ENCODE measurements around the gene DAPK2.
A peak's percentile ranks its signal among the peaks of the same experiment; 100 is the strongest.
"Not testable (repeated sequence)": the region's sequence is repeated elsewhere in the genome, so short reads cannot be mapped to it uniquely, and the experiment has no call there.

Gene DAPK2

DNA sequence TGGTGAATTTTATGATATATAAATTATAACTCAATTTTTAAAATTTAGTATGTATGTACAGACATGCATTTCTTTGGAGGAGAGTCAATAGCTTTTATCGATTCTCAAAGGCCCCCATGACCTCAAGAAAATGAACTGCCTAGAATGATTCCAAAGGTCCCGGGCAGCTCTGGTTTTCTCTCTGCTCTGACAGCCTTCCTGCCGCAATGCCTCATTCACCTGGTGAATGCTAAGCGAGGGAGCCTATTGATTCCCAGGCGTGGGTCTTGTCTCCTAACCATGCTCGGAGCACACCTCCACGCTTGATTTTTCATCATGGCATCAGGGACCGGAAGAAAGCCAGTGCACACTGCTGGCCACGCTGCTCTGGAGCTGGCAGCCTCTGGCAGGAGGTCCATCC is 132.9 kb downstream of the DAPK2 start:
- DNase-seq (ENCODE audit: low spot score): no peak

DNA sequence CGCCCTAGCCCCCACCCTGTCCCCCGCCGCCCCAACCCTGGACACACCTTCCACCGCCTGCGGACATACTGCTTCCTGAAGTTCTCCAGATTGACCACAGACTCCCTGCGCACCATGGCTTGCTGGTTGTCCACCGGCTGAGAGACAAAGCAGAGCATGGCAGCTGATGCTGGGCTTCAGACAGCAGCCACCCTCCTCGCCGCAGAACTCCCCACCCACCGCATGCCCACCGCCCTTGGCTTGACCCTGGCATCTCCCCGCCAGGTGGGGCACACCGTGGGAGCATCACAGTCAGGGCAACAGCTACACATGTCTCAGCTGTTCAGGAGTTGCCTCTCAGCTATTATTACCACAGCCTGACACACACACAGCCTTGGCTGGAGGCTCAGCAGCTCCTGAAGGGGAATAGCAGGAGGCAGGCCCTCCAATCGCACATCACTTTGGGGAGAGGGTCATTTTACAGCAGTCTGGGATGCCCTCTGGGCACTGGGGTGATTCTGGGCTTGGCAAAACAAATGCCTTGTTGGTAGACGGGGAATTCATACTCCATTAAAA is 134.1 kb downstream of the DAPK2 start:
- no peak for DNase-seq (ENCODE audit: low spot score)

DNA sequence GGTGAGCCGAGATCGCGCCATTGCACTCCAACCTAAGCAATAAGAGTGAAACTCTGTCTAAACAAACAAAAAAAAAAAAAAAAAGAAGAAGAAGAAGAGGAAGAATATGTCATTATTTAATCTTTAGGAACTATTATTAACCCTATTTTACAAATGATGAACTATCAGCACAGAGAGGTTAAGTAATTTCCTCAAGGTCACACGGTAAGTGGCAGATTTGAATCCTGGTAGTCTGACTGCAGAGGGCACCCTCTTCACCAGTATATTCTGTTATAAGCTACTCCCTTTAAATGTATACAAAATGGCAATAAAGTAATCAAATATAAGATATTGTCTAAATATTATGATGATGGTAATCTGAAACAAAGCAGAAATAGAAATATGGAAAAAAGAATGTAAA is 135.1 kb downstream of the DAPK2 start:
- no peak for DNase-seq (ENCODE audit: low spot score)

DNA sequence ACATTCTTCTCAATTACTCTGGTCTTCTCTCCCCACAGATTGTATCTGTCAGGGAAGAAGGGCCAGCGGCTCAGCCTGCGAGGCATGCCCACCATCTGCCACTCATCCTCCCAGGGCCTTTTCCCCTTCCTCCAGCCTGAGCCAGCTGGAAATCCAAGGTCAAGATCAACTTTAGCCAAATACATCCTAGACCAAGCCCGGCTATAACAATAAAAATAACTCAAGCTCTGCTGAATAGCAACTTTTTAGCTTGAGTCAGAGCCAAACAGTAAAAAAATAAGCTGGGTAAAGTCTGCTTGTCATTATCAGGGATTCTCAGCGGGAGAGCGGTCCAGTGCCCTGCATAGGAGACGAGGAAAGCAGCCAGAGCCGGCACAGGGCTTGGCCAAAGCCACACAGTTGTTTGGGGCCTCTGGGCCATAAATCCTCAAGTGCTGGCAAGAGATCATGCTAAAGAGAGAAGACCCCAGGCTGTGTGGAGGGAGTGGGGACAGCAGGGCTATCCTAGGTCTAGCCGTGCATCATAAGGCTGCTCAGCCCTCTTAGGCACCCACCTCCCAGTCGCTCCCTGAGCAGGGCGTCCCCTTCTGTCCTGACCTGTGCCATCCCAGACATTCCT is 136.4 kb downstream of the DAPK2 start:
- DNase-seq (ENCODE audit: low spot score): no peak

DNA sequence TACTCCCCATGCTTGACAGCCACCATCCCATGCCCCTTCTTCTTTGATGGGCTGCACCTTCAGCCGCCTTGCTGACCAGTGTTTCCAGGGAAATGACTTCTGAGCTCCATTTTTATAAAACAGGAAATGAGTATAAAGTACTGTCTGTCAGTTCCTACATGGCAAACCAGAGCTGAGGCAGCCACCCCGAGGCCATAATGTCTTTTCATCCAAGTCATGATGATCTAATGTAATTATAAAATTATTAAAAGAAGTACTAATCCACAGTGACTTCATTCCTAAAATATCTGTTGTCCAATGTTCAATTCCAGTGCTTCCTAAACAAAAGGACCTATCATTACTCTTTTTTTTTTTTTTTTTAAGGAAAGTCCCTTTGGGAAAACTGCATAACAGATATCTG is 137.3 kb downstream of the DAPK2 start:
- DNase-seq (ENCODE audit: low spot score): no peak

DNA sequence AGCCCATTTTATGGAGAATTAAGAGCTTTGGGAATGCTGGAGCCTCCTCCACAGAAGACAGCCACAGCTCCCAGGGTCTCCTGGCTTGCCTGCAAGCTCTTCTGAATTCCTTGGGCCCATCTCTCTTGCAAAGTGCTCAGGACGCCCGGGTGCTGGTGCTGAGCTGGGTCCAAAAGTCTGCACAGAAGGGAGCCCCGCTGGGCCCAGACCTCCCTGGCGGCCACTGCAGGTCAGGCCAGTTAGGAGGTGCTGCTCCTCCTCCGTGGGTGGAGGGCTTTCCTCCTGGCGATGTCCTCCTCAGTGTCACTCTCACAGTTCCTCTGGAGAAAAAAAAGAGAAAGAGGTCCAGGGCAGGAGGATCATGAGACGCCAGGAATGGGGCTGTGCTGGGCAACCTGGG is 138.0 kb downstream of the DAPK2 start:
- no peak for DNase-seq (ENCODE audit: low spot score)

DNA sequence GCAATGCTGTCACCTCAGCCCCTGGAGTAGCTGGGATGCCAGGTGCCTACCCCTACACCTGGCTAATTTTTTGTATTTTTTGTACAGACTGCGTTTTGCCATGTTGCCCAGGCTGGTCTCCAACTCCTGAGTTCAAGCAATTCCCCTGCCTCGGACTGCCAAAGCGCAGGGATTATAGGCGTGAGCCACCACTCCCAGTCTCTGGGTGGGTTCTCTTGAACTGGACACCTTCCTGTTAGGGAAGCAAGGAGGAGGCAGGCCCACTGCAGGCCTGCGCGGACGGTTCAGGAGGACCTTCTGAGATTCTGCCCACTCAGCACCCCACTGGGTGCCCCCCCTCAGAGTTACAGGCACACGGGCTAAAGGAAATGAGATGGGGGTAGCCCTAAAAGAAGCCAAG is 138.8 kb downstream of the DAPK2 start:
- DNase-seq (ENCODE audit: low spot score): no peak

DNA sequence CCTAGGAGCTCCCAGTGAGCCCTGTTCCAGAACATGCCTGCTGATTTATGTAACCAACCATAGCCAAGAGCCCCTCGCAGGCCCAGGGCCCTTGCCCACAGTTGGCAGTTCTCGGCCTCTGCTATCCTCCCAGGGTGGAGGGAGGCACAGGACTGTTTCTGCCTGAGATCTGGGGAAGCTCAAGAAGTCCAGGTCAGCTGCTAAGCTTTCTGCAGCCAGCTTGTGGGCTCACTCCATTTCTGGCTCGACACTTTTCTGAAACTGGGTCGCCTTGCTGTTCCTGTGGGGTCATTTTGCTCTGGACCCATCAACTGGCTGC is 140.1 kb downstream of the DAPK2 start:
- no peak for DNase-seq (ENCODE audit: low spot score)

DNA sequence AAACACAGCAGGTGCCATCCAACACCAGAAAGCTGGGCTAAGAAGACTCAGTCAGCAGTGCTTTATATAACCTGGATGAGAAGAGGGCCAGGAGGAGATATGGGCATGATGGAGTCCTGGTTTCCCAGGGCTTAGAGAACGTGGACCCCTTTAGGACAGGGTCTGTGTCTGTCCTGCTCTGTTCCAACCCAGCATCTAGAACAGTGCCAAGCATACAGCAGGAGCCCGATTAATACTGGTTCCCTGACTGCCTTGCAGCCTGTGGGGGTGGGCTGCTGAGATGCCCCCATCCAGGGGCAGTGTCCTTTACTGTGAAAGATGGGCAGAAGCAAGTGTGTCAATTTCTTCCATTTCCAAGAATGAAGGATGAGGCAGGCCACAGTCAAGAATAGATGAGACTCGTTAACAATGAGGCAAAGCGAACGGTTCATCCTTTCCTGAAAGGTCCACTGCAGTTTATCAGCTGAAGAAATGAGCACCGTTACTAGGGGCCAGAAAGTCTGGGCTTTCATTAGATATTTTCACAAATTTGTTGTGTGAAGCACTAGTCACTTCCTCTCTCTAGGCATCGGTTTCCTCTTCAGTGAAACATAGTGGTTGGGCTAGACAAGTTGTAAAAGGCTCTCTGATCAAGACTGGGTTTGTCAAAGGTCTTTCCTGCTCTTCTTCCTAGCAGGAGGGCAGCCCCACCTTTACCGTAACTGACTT is 140.6 kb downstream of the DAPK2 start:
- no peak for DNase-seq (ENCODE audit: low spot score)

DNA sequence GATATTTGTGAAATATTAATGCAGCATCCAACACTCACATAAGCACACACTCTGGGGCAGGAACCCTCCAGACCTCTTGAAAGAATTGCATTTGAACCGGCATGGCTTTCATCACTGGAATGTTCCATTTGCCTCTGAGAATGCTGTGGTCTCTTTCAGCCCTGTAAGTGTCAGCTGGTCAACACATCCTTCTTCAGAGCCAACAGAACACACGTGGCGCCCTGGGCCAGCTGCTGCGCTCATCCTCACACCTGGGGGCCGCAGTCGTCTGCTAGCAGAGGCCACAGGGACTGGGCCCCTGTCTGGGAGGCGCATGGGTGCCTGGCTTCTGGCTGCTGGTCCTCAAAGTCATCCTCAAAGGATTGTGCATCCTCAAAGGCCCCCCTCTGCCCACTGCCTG is 141.2 kb downstream of the DAPK2 start:
- DNase-seq (ENCODE audit: low spot score): no peak

DNA sequence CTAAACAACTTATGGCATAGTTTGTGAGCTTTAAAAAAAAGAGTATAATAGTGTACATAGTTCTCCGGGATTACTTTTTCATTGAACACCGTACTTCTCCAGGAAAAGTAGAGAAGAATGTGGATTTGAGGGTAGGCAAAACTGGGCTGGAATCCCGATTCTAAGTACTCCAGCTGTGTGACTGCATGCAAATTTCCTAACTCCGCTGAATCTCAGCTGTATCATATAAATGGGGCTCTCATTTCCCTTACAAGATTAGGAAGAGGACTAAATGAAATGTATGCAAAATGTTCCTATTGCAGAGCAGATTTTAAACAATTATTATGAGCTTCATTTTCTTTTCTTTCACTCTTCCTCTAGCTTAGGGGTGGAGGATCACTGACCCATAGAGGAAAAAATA is 142.2 kb downstream of the DAPK2 start:
- no peak for DNase-seq (ENCODE audit: low spot score)

DNA sequence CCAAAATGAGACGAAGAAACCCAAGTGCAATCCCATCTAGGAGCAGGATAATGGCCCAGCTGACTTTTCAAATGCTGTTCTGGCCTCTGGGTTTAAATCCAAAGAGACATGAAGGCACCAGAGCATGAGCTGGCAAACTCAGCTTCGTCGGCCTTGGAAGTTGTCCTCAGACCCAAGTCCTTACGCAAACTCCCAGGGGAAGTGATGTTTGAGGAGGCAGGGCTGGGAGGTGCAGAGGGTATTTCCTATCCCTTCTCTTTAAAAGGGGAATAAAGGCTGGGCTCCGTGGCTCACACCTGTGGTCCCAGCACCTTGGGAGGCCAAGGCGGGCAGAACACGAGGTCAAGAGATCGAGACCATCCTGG is 143.6 kb downstream of the DAPK2 start:
- no peak for DNase-seq (ENCODE audit: low spot score)

DNA sequence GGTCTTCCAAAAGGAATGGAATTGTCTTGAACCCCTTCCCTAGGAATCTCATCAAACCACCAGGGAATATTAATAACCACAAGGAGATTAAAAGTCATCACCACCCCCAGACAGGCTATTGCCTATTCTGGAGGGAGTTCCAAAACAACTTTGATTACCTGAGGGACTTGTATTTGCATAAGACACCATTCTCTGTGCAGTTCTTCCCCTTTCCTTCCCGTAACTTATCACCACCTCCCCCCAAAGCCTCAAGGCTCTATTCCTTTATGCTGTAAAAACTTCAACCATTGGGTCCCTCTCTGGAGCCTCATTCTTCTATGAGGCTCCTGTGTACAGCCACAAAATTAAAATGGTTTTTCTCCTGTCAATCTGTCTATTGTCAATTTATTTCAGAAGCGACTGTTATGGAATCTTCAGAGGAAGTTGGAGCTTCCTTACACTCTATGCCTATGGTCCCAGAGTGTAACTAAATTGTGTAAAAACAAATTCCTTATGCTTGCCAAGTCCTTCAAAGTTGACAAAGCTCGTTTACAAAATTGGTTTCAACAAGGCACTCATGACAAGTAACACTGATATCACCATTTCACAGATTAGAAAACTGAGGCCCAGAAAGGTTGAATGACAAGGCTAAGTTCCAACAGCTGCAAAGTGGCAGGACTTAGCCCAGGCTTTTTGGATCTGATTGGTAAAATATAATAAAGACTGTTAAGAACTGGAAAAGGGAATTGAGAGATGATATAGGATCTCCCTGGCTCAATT is 144.2 kb downstream of the DAPK2 start:
- no peak for DNase-seq (ENCODE audit: low spot score)

DNA sequence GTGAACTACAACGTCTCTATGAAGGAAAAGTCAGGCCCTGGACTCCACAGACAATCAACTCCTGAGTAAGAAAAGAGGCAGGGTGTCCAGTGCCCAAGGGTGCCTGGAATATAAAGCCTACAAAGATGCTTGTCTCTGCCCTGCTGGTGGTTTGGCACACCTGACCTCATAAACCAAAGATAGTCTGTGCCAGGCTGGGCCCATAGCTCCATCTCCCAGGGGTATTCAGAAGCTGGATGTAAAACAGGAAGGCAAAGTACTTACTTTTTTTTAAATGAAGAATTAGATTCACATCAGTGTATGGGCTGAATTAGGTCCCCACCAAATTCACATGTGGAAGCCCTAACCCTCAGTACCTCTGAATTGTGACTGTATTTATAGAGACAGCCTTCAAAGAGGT is 146.0 kb downstream of the DAPK2 start:
- DNase-seq (ENCODE audit: low spot score): no peak

DNA sequence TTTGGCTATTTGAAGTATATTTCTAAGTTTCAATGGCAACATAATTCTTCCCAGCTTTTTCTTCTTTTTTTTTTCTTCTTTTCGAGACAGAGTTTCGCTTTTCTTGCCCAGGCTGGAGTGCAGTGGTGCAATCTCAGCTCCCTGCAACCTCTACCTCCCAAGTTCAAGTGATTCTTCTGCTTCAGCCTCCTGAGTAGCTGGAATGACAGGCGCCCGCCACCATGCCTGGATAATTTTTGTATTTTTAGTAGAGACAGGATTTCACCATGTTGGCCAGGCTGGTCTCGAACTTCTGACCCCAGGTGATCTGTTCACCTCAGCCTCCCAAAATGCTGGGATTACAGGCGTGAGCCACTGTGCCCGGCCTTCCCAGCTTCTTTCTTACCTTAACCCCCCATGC is 146.7 kb downstream of the DAPK2 start:
- DNase-seq (ENCODE audit: low spot score): not testable (repeated sequence)

DNA sequence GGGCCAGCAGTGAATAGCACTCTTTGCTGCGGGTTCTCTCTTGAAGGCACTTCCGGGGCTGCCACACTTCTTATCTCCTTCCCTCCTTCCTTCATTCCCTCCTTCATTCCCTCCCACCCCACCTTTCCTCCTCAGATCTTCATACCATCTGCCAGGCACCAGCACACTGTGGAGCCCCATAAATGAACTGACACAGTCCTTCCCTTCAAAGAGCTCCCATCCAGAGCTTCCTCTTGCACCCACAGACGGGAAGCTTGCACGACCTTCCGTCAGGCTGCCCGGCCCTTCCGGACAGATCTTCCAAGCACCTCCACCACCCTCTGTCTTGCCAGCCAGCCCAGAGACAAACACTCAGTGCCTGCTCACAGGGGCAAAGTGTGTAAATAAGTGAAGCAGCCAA is 147.1 kb downstream of the DAPK2 start:
- no peak for DNase-seq (ENCODE audit: low spot score)

DNA sequence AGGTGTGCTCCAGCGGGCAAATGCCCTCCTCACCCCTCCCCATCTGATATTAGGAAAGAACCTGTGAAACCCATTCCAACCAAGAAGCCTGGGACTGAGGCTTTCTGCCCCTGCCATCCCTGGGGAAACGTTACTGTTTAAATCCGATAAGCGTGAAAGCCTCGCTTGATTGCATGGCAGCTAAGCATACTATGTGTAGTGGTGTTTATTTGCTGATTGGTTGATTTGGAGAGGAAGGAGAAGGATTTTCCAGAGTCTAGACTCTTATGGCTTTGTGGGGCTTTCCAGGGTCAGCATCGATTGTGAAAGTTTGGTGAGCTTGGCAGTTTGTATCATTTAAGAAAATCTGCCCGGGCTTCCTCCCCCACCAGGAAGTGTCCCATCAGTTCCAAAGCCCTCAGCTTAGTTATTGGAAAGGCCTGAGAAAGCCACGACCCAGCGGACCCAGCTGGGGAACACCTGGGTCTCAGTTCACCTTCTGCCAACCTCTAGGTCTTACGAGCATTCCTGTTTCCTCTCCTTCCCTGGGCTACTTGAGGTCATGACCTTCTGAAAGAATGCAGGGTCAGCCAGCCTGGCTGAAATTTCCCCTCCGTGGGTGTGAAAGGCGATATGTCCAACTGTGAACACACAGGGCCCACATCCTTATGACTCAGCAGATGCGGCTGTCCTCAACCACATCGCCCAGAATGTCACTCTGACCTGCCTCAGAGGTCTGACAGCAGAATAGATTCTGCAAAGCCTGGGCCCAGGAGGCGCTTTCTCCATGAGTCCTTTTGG is 149.8 kb downstream of the DAPK2 start:
- peak; percentile 30 for DNase-seq (ENCODE audit: low spot score)

DNA sequence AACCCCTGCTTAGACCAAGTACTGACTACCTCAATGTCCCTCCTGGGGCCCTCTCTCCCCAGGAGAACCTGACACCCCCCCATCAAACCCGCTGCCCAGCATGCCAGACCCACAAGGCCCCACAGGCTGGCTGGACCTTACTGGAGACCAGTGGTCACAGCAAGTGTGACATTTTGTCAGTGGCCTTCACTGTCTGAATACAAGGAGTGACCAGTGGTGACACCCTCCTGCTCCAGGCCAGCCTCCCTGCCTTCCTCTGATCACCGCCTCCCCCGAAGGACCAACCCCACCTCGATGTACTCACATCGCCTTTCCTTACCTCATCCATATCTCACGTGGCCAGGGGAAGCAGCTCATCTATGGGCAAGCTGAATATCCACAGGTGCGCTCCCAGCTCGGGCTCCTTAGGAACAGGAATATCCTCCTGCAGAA is 150.5 kb downstream of the DAPK2 start:
- DNase-seq (ENCODE audit: low spot score): no peak

DNA sequence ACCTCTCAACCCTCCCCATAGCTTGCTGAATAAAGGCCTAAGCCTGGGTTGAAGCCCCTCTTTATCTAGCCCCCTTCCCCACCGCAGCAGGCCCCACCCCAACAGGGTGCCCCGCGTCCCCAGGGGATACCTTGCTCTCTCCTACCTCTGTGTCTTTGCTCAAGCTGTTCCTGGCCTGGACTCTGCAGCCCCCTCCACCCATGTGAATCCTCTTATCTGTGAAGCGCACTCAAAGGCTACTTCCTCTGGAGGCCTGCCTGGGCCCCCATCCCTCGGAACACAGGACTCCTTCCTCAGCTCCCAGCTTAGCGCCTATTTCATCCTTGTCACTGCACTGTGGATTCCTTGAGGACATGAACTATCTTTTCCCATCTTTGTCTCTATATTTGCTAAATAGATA is 151.1 kb downstream of the DAPK2 start:
- peak; percentile 28 for DNase-seq (ENCODE audit: low spot score)

DNA sequence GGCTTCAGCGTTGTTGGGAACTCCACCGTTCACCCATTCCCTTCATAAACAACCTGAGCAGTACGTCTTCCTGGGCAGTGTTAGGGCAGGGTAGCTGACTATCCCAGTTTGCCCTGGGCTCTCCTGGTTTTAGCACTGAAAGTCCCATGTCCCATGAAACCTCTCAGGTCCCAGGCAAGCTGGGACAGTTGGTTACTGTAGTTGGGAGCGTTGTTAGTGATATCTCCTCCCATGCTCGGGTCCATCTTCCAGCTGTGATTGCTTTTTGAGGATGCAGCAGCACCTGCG is 151.7 kb downstream of the DAPK2 start:
- DNase-seq (ENCODE audit: low spot score): no peak

DNA sequence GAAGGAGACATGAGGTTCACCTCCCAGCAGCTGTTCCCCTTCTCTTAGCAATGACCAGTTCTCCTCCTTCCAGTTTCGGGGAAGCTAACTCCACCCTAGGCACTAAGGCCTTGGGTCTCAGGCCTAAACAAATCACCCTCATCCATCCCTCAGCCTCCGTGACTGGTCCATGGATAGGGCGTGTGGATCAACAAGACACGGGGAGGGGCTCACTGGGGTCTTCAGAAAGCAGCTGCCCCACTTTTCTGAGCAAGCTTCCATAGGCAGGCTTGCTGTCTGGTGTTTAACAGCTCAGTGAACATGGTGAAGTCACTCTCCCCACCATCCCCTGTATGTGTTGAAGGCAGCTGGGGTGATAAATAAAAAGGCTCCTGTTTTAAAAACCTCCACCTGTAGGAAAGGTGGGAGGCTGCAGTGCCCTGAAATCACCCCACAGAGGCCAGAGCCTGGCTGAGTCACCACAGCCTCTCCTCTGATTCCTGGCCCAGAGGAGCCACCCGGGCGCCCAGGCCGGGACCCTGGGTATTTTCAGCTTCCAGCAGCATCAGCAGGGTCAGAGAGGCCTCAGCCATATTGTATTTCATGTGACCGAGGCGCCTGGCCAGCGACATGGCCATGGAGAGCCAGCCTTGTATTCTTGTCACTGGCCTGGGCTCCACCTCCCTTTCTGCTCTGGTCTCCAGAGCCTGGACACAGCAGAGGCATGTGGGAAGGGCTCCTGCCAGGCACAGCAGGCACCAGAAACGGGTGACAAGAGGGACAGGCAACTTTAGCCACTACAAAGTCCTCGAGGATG is 152.2 kb downstream of the DAPK2 start:
- no peak for DNase-seq (ENCODE audit: low spot score)

All from hematopoietic multipotent progenitor cell treated with erythropoietin and hydrocortisone succinate and interleukin-3 and kit ligand, for 17 days (in vitro differentiated cells).